Effector memory CD4-positive, alpha-beta T cell (primary cell): ENCODE measurements around the gene POPDC3.
"Not testable (repeated sequence)": the region's sequence is repeated elsewhere in the genome, so short reads cannot be mapped to it uniquely, and the experiment has no call there.

Source experiments
- DNase-seq, 3 donors: peaks; one replicate each; pipeline ENCODE4 v3.0.0-alpha.2; 2020
- H3K27ac ChIP-seq: 2 replicates; pipeline ENCODE4 v1.7.0; 2013; ENCODE audit warnings: mild to moderate bottlenecking, low read length, moderate library complexity; ENCODE audit not compliant: insufficient read depth, poor library complexity, severe bottlenecking
- H3K27me3 ChIP-seq: replicated peaks from 2 replicates; pipeline ENCODE4 v1.7.0; 2013; ENCODE audit warnings: mild to moderate bottlenecking, low read length; ENCODE audit not compliant: insufficient read depth, control insufficient read depth, poor library complexity, severe bottlenecking
- H3K36me3 ChIP-seq: 2 replicates; pipeline ENCODE4 v1.7.0; 2013; ENCODE audit warnings: mild to moderate bottlenecking, low read length, moderate library complexity; ENCODE audit not compliant: control insufficient read depth, insufficient read depth
- H3K4me1 ChIP-seq: 2 replicates; pipeline ENCODE4 v1.7.0; 2013; ENCODE audit warnings: low read length, mild to moderate bottlenecking; ENCODE audit not compliant: control insufficient read depth, insufficient read depth, poor library complexity, severe bottlenecking
- H3K4me3 ChIP-seq: 2 replicates; pipeline ENCODE4 v1.7.0; 2013; ENCODE audit warnings: low read length, low read depth, mild to moderate bottlenecking; ENCODE audit not compliant: insufficient read depth, poor library complexity, severe bottlenecking
- H3K9me3 ChIP-seq: 2 replicates; pipeline ENCODE4 v1.7.0; 2013; ENCODE audit warnings: mild to moderate bottlenecking, low read length, moderate library complexity; ENCODE audit not compliant: control insufficient read depth
- total RNA-seq, 3 donors: gene quantifications; one replicate each; lab custom pipeline; 2026; lab: John Stamatoyannopoulos, UW

POPDC3 gene, protein sequence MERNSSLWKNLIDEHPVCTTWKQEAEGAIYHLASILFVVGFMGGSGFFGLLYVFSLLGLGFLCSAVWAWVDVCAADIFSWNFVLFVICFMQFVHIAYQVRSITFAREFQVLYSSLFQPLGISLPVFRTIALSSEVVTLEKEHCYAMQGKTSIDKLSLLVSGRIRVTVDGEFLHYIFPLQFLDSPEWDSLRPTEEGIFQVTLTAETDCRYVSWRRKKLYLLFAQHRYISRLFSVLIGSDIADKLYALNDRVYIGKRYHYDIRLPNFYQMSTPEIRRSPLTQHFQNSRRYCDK
- 0 reads per million in 3 donors for total RNA-seq

DNA sequence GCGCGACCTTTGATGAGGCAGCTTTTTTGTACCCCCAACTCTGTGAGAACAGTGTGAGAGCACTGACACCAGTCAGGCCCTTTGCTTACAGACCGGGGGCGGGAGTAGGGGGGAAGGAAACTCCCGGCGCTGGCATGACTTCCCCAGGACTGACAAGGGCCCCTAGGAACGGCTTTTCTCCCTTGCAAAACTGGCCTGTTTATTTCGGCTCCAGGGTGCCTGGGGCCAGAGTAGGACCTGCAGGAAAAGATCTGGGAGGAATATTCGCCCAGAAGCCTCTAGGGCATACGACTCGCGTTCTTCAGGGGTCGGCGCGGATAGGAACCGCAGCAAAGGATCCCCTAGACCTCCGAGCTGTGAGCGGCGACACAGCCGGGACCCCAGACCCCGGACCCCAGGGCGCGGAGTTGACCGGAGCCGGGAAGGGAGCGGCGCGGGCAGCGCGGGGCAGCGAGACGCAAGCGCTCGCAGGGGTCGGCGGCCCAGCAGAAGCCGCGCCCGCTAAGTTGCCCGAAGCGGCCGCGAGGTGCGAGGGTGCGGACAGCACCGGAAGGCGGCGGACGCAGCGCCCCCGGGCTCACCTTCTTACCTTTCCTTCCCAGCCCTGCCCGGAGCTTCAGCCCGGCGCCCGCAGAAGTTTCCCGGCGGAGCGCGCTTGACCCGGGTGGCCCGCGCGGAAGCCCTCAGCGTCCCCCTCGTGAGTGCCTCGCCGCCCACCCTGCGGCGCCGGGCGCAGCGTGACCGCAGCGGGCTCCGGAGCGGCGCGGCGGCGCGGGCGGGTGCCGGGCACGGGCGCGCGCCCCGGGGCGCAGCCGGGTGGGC is at the start of gene POPDC3:
Gene POPDC3, minus strand, starts transcription at position 771 of the 822 bp plus-strand sequence. CDS start 18,105 bp downstream, outside the sequence.
- no peak within 1 kb of the TSS for H3K27ac ChIP-seq

DNA sequence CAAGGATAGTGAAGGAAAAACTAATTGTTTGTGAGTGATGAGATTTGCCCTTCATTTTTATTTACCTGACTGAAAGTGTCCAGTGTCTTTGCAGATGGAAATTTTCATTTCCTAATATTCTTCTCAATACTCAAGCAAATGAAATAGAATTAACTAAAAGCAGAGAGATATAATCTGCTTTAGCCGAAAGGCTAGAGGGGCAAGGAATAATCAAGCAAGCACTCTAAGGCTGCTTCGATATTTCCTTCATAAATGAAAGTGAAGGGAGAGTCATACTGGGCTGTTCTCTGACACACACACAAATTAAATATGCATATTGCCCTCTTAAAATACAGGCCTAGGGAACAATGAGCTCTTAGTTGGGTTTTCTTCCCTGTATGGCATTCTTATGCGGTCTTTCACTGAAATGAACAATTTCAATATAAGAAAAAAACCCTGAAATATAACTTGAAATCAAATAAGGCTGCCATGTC is 47.5 kb upstream of the POPDC3 start:
- no peak overlapping the region for H3K4me3 ChIP-seq
- H3K4me1 ChIP-seq: no peaks in the 10 kb centered on the region
- no peaks in the 10 kb centered on the region for H3K9me3 ChIP-seq
- no peaks in the 10 kb centered on the region for H3K36me3 ChIP-seq
- no peaks in the 10 kb centered on the region for H3K27me3 ChIP-seq
- H3K27ac ChIP-seq: no peak overlapping the region
- DNase-seq: no peak

More for the DNA sequence above, at the start of gene POPDC3:
- H3K9me3 ChIP-seq: no peaks in the 10 kb centered on the region
- no peaks in the 10 kb centered on the region for H3K4me1 ChIP-seq
- no peak within 1 kb of the TSS for H3K4me3 ChIP-seq
- H3K27me3 ChIP-seq: peaks cover 4% of the 10 kb centered on the region
- H3K36me3 ChIP-seq: no peaks in the 10 kb centered on the region
- no peak for DNase-seq

DNA sequence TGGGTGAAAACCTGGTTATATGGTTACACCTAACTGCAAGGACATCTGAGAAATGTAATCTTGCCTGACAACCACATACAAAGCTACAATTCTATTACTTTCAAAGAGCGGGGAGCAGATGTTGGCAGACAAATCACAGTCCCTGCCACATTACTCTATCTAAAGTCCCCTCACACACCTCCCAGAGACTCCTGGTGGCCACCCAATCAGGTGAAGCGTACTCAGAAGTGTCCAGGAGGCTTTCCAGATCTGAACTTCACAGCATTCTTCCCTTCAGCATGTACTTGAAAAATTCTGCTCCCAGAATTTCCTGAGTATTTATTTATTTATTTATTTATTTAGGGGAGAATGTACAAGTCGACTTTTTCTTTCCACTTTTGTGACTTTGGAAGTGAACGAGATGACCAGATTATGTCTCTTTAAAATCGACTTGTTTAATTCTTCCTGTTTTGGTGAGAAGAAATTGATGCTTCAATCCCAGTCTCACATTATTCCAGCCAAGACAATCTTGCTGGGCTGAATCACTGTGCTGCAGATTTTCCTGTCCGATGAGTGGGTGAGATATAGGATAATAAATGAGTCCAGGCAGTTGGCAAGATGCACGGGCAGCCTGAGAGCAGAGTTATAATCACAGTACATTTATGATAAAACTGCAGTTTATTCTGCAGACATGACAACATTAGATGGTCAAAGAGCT is 46.9 kb upstream of the POPDC3 start:
- H3K4me1 ChIP-seq: no peaks in the 10 kb centered on the region
- no peaks in the 10 kb centered on the region for H3K9me3 ChIP-seq
- H3K36me3 ChIP-seq: no peaks in the 10 kb centered on the region
- H3K27me3 ChIP-seq: no peaks in the 10 kb centered on the region
- no peak for DNase-seq
- H3K27ac ChIP-seq: no peak overlapping the region
- no peak overlapping the region for H3K4me3 ChIP-seq

DNA sequence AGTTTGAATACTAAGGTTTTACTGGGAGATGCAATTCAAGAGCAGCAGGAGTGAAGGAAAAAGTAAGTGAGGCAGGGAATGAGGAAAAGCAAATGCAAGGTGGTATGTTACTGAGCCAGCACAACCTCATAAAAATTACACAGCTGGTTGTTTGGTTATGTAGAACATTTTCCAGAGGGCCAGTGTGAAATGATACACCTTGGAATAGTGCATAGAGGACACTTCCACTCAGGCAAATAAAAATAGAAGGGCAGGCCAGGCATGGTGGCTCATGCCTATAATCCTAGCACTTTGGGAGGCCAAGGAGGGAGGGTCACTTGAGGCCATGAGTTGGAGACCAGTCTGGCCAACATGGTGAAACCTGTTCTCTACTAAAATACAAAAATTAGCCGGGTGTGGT is 43.4 kb upstream of the POPDC3 start:
- Histone ChIP-seq H3K36me3 (no peaks in the 10 kb centered on the region), H3K9me3 (no peaks in the 10 kb centered on the region), H3K27ac (no peak overlapping the region), H3K27me3 (no peaks in the 10 kb centered on the region), H3K4me1 (no peaks in the 10 kb centered on the region), H3K4me3 (no peak overlapping the region)
- no peak for DNase-seq

DNA sequence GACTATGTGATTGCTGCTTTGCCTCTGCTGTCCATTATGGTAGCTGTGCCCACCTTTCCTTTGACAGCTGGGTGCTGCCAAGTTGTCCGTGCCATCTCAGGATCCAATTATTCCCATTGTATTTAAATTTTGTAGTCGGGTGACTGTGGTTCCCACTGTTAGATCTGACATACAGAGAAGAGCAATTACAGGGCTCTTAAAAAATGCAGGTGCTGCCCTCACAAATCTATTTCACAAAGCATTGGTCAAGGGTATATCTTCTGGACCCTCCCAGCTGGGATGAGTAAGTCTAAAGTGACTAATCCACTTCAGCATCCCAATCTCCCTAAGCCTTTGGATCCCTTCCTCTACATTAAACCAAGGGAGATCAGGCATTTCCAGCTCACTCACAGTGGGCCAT is 41.4 kb upstream of the POPDC3 start:
- not testable (repeated sequence) for DNase-seq, H3K27me3 ChIP-seq, H3K9me3 ChIP-seq, H3K36me3 ChIP-seq, H3K4me1 ChIP-seq, H3K27ac ChIP-seq, H3K4me3 ChIP-seq

DNA sequence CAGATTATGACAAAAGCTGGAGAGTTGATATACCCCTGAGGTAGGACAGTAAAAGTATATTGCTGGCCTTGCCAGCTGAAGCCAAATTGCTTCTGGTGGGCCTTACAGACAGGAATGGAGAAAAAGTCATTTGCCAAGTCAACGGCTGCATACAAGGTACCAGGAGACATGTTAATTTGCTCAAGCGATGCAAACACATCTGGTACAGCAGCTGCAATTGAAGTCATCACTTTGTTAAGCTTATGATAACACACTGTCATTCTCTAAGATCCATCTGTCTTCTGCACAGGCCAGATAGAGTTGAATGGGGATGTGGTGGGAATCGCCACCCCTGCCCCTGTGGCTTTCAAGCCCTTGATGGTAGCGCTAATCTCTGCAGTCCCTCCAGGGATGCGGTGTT is 40.4 kb upstream of the POPDC3 start:
- H3K36me3 ChIP-seq: no peaks in the 10 kb centered on the region
- H3K27me3 ChIP-seq: no peaks in the 10 kb centered on the region
- H3K4me1 ChIP-seq: no peaks in the 10 kb centered on the region
- no peak for DNase-seq
- no peak overlapping the region for H3K4me3 ChIP-seq
- no peak overlapping the region for H3K27ac ChIP-seq
- no peaks in the 10 kb centered on the region for H3K9me3 ChIP-seq

DNA sequence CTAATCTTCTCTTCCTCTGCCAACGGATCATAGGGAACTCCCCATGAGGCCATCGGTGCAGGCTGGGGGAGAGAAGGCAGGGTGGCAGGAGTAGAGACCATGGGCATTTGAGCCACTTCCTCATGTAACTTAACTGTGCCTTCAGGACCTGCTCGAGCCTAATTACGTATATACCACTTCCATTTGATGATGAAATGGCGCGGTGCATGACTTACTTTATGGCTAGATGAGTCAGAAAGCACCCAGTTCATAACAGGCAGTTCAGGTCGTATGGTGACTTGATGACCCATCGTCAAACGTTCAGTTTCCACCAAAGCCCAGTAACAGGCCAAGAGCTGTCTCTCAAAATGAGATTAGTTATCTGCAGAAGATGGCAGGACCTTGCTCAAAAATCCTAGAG is 39.4 kb upstream of the POPDC3 start:
- not testable (repeated sequence) for H3K9me3 ChIP-seq, DNase-seq, H3K27me3 ChIP-seq, H3K27ac ChIP-seq, H3K36me3 ChIP-seq, H3K4me3 ChIP-seq, H3K4me1 ChIP-seq

DNA sequence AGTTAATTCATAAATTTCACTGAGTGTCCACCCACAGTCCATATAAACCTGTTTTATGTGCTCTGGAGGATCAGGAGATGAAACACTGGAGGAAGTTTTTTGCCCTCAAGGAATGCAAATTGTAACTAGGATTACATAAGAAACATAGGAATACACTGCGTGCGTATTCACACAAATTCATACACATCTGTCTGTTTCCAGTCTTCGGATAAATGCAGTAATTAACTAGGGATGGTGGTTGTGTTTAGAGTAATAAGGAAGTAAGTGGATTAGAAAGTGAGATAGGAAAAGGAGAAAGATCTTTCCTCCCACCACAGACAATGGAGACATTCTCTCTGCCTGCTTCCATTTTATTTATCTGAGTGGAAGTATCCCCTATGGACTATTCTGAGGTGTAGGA is 35.7 kb upstream of the POPDC3 start:
- Histone ChIP-seq H3K4me1 (no peaks in the 10 kb centered on the region), H3K36me3 (no peaks in the 10 kb centered on the region), H3K9me3 (no peaks in the 10 kb centered on the region), H3K27me3 (no peaks in the 10 kb centered on the region), H3K4me3 (no peak overlapping the region), H3K27ac (no peak overlapping the region)
- DNase-seq: no peak

DNA sequence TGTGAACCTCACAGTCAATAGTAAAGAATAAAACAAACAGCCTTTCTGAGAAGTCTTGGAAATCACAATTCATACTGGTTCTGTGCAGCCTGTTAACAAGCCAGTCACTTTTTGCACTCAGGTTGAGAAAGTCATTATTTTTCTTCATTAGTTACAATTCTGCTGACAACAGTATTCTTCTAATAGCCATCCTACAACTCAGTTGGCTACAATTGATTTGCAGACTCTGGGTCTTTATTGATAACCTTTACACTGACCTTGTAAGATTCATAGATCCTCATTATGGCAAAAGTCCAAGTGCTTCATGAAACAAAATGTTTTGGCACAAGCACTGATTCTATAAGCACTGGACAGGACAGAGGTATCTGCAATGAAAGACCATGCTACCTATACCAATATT is 34.9 kb upstream of the POPDC3 start:
- H3K27ac ChIP-seq: no peak overlapping the region
- H3K9me3 ChIP-seq: no peaks in the 10 kb centered on the region
- H3K4me3 ChIP-seq: no peak overlapping the region
- no peaks in the 10 kb centered on the region for H3K4me1 ChIP-seq
- no peaks in the 10 kb centered on the region for H3K27me3 ChIP-seq
- H3K36me3 ChIP-seq: no peaks in the 10 kb centered on the region
- no peak for DNase-seq

DNA sequence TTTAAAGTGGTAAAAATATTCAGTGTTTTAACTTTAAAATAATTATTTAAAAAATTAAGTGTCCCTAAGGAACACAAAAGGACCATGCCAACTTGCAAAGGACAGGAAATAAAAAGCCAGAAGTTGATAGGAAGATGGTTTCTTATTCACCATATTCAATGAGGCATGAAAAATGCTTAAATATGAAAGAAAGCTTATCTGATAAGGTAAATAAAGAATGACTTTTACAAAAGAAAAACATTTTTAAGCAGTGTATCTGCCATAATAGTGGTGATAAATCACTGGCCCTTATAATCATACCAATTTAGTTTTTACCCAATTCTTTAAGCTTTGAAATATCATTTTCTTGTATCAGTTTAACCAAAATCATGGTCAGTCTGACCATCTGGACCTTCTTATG is 33.5 kb upstream of the POPDC3 start:
- no peaks in the 10 kb centered on the region for H3K4me1 ChIP-seq
- no peak overlapping the region for H3K27ac ChIP-seq
- no peak for DNase-seq
- H3K27me3 ChIP-seq: no peaks in the 10 kb centered on the region
- H3K4me3 ChIP-seq: no peak overlapping the region
- no peaks in the 10 kb centered on the region for H3K36me3 ChIP-seq
- no peaks in the 10 kb centered on the region for H3K9me3 ChIP-seq
